Lower leg skin (tissue), 3 donors: Measurements from ENCODE around the gene KCNMA1.

ENCODE experiments used
- POLR2A ChIP-seq, 2 donors: fragments of 450-650 bp; IDR thresholded peaks; one replicate each; pipeline ENCODE4 v1.6.1; 2016 to 2017; ENCODE audit warnings: antibody characterized with exemption in 2 of 2, mild to moderate bottlenecking in 1 of 2, moderate library complexity in 1 of 2
- TF ChIP-seq, protein P1 (sequence below), 3 donors: fragments of 450-650 bp; IDR thresholded peaks; one replicate each; pipeline ENCODE4 v1.5.1; 2016; ENCODE audit warnings: antibody characterized with exemption in 3 of 3, mild to moderate bottlenecking in 3 of 3, moderate library complexity in 2 of 3

GRCh38 chr10:77661674-77662073 is 24.1 kb upstream of the KCNMA1 start:
- TF ChIP-seq, protein P1, sequence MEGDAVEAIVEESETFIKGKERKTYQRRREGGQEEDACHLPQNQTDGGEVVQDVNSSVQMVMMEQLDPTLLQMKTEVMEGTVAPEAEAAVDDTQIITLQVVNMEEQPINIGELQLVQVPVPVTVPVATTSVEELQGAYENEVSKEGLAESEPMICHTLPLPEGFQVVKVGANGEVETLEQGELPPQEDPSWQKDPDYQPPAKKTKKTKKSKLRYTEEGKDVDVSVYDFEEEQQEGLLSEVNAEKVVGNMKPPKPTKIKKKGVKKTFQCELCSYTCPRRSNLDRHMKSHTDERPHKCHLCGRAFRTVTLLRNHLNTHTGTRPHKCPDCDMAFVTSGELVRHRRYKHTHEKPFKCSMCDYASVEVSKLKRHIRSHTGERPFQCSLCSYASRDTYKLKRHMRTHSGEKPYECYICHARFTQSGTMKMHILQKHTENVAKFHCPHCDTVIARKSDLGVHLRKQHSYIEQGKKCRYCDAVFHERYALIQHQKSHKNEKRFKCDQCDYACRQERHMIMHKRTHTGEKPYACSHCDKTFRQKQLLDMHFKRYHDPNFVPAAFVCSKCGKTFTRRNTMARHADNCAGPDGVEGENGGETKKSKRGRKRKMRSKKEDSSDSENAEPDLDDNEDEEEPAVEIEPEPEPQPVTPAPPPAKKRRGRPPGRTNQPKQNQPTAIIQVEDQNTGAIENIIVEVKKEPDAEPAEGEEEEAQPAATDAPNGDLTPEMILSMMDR (IDR thresholded peaks at IDR 0.05), result no peak
- no peak for TF ChIP-seq POLR2A (IDR thresholded peaks at IDR 0.05)
